Measurements from ENCODE around the gene NME4. TPM values are rescaled to one million over a fixed set of nuclear protein-coding genes. Genes with fewer than 3 reads are reported as not detected.

The NME4 gene
- polyA plus RNA-seq, 3 donors: 26.7 to 31.4 (median 26.9) TPM

DNA sequence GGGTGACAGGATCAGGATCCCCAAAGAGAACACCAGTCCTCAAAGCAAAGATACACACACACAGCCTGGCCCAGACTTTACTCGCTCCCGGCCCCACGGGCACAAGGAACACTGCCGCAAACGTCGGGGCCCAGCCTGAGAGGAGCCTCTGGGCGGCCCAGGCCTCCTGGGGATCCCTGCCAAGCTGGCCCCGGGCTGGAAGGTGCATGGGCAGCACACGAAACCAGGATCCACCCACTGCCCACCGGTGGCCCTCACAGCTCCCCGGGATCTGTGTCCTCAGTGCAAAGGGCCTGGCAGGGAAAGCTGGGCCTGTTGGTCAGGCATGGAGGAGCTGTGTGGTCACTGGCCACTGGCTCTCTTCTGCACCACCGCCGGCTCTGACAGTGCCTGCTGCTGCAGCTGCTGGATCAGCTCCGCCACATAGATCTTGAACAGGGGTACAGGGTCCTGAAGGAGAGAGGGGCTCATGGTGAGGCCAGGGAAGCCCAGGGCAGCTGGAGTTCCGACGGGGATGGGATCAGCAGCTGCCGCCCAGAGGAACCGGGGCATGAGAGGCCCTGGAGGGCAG is 29.6 kb upstream of the NME4 start:
- TF ChIP-seq, protein P1, sequence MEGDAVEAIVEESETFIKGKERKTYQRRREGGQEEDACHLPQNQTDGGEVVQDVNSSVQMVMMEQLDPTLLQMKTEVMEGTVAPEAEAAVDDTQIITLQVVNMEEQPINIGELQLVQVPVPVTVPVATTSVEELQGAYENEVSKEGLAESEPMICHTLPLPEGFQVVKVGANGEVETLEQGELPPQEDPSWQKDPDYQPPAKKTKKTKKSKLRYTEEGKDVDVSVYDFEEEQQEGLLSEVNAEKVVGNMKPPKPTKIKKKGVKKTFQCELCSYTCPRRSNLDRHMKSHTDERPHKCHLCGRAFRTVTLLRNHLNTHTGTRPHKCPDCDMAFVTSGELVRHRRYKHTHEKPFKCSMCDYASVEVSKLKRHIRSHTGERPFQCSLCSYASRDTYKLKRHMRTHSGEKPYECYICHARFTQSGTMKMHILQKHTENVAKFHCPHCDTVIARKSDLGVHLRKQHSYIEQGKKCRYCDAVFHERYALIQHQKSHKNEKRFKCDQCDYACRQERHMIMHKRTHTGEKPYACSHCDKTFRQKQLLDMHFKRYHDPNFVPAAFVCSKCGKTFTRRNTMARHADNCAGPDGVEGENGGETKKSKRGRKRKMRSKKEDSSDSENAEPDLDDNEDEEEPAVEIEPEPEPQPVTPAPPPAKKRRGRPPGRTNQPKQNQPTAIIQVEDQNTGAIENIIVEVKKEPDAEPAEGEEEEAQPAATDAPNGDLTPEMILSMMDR (IDR thresholded peaks at IDR 0.05): no peak
- peaks cover 3% of the 10 kb centered on the region for H3K79me2 ChIP-seq (ENCODE audit: insufficient read depth, low read length)
- intact Hi-C loops (cut with micrococcal nuclease): no loop called here
- no peak for DNase-seq
- no peak overlapping the region for H3K9ac ChIP-seq (ENCODE audit: insufficient read depth, low read length, poor library complexity, severe bottlenecking)
- H3K4me2 ChIP-seq (replicated peaks; ENCODE audit: extremely low read depth, low read length, poor library complexity, severe bottlenecking): no peak overlapping the region
- WGBS (ENCODE audit: insufficient coverage): 97% methylated on average over 15 of the region's 18 CpGs
- H3K27me3 ChIP-seq (ENCODE audit: control insufficient read depth in 2 of 2, insufficient read depth in 2 of 2, low read length in 2 of 2): no peaks in the 10 kb centered on the region
- Mint-ChIP-seq H3K36me3 (peaks cover 28 to 42% of the 10 kb centered on the region in 2 donors), H3K27me3 (ENCODE audit: low read depth in 3 of 3) (peaks cover 8 to 18% (median 12%) of the 10 kb centered on the region in 3 donors), H3K9me3 (no peaks in the 10 kb centered on the region), H3K4me1 (peaks cover 19% of the 10 kb centered on the region), H3K27ac (peak overlapping the region in 1 of 7 donors; percentile 38), H3K4me3 (no peak overlapping the region)
- no peaks in the 10 kb centered on the region for H3K9me3 ChIP-seq (replicated peaks in 1 of 2; ENCODE audit: control insufficient read depth in 1 of 2, insufficient read depth in 1 of 2, low read length in 2 of 2)
- H2AFZ ChIP-seq (ENCODE audit: insufficient read depth, low read depth, low read length, poor library complexity, severe bottlenecking): no peak overlapping the region
- no peaks in the 10 kb centered on the region for H4K20me1 ChIP-seq (ENCODE audit: insufficient read depth, low read length)
- peaks cover 29 to 41% of the 10 kb centered on the region in 2 donors for H3K36me3 ChIP-seq (replicated peaks in 1 of 2; ENCODE audit: control insufficient read depth in 1 of 2, insufficient read depth in 2 of 2, low read length in 2 of 2)
- H3K27ac ChIP-seq (ENCODE audit: low read depth in 1 of 2, low read length in 2 of 2): no peak overlapping the region
- peaks cover 17 to 20% of the 10 kb centered on the region in 2 donors for H3K4me1 ChIP-seq (ENCODE audit: control insufficient read depth in 1 of 2, insufficient read depth in 2 of 2, low read length in 2 of 2)
- H3K4me3 ChIP-seq (replicated peaks in 1 of 3; ENCODE audit: low read depth in 2 of 3, low read length in 3 of 3): no peak overlapping the region

DNA sequence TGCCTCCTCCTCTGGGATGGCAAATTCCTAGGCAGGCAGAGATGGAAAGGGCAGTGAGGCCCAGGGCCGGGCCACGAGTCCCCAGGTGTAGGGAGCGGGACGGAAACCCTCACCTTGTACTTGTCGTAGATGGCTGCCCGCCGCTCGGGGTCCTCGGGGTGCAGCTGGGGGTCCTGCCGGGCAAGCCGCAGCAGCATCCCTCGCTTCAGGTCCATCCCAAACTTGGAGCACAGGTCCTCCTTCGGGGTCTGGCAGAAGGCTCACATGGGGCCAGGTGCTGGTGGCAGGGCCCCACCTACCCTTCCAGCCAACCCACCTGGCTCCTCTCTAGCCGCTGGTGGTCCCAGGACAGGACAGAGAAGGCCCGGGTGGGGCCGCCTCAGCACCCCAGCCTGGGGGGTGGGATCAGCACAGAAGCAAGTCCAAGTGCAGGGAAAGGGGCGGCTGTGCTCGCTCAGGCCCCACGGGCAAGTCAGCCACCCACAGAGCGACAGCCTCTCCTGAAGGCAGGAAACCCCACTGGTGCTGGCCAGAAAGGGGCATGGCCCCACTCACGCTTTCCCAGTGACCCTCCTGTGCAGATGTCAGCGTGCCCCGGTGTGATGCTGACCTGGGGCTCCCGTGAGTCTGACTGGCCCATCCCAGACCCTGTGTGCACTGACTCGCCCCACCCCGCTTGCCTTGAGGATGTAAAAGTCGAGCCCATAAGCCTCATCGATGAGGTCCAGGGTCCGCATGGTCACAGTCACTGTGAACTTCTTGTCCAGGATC is 28.4 kb upstream of the NME4 start:
- no peak for DNase-seq
- H3K9ac ChIP-seq (ENCODE audit: insufficient read depth, low read length, poor library complexity, severe bottlenecking): no peak overlapping the region
- TF ChIP-seq, protein P1 (IDR thresholded peaks at IDR 0.05): no peak
- H3K36me3 ChIP-seq (replicated peaks in 1 of 2; ENCODE audit: control insufficient read depth in 1 of 2, insufficient read depth in 2 of 2, low read length in 2 of 2): peaks cover 37 to 53% of the 10 kb centered on the region in 2 donors
- Mint-ChIP-seq H3K27ac (peak overlapping the region in 1 of 7 donors; percentile 20), H3K27me3 (ENCODE audit: low read depth in 3 of 3) (peaks cover 7 to 11% (median 8%) of the 10 kb centered on the region in 3 donors), H3K4me1 (peaks cover 19% of the 10 kb centered on the region), H3K36me3 (peaks cover 33 to 53% of the 10 kb centered on the region in 2 donors), H3K4me3 (no peak overlapping the region), H3K9me3 (no peaks in the 10 kb centered on the region)
- H3K27ac ChIP-seq (ENCODE audit: low read depth in 1 of 2, low read length in 2 of 2): no peak overlapping the region
- peaks cover 3% of the 10 kb centered on the region for H3K79me2 ChIP-seq (ENCODE audit: insufficient read depth, low read length)
- no peak overlapping the region for H2AFZ ChIP-seq (ENCODE audit: insufficient read depth, low read depth, low read length, poor library complexity, severe bottlenecking)
- H4K20me1 ChIP-seq (ENCODE audit: insufficient read depth, low read length): no peaks in the 10 kb centered on the region
- H3K9me3 ChIP-seq (replicated peaks in 1 of 2; ENCODE audit: control insufficient read depth in 1 of 2, insufficient read depth in 1 of 2, low read length in 2 of 2): no peaks in the 10 kb centered on the region
- 96% methylated on average over 29 of the region's 29 CpGs for WGBS (ENCODE audit: insufficient coverage)
- no peak overlapping the region for H3K4me2 ChIP-seq (replicated peaks; ENCODE audit: extremely low read depth, low read length, poor library complexity, severe bottlenecking)
- H3K4me1 ChIP-seq (ENCODE audit: control insufficient read depth in 1 of 2, insufficient read depth in 2 of 2, low read length in 2 of 2): peaks cover 17 to 20% of the 10 kb centered on the region in 2 donors
- intact Hi-C loops (cut with micrococcal nuclease): no loop called here
- H3K27me3 ChIP-seq (ENCODE audit: control insufficient read depth in 2 of 2, insufficient read depth in 2 of 2, low read length in 2 of 2): no peaks in the 10 kb centered on the region
- no peak overlapping the region for H3K4me3 ChIP-seq (replicated peaks in 1 of 3; ENCODE audit: low read depth in 2 of 3, low read length in 3 of 3)

Measured in CD14-positive monocyte (primary cell).